ENCODE measurements around the gene ATG7.

ATG7 gene

DNA sequence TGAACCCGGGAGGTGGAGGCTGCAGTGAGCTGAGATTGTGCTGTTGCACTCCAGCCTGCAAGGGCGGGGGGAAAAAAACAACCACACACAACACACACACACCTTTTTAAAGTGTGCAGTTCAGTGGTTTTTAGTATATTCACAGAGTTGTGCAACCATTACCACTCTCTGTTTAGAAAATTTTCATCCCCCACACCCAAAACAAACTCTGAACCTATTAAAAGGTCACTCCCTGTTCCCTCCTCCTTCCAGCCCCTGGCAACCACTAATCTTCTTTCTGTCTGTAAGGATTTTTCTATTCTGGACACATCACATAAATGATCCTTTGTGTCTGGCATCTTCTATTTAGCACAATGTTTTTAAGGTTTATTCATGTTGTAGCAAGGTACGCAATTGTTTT, 159.1 kb downstream of the ATG7 start:
- TF ChIP-seq GABPA (IDR thresholded peaks at IDR 0.05; ENCODE audit: low read depth) (no peak), SPI1 (IDR thresholded peaks at IDR 0.05; ENCODE audit: borderline replicate concordance, low read depth) (no peak), POLR2AphosphoS5 (IDR thresholded peaks at IDR 0.05; ENCODE audit: low read depth) (no peak)
- no peak overlapping the region for H3K4me3 ChIP-seq (replicated peaks; ENCODE audit: insufficient read depth, low read length)
- no peaks in the 10 kb centered on the region for H3K27me3 ChIP-seq (ENCODE audit: insufficient read depth, poor library complexity, severe bottlenecking)
- no peak for DNase-seq (ENCODE audit: low read depth in 1 of 2, low spot score in 1 of 2)
- H3K27ac ChIP-seq (replicated peaks): no peak overlapping the region

- no peak for TF ChIP-seq POLR2AphosphoS5 (IDR thresholded peaks at IDR 0.05; ENCODE audit: low read depth)
- no peak for TF ChIP-seq CTCF (IDR thresholded peaks at IDR 0.05; ENCODE audit: insufficient read depth, low read length)
- no peak for TF ChIP-seq SPI1 (IDR thresholded peaks at IDR 0.05; ENCODE audit: borderline replicate concordance, low read depth)
- TF ChIP-seq GABPA (IDR thresholded peaks at IDR 0.05; ENCODE audit: low read depth): no peak
- no peak for TF ChIP-seq REST (IDR thresholded peaks at IDR 0.05; ENCODE audit: insufficient replicate concordance, low read depth)
- no peak for DNase-seq (ENCODE audit: low read depth in 1 of 2, low spot score in 1 of 2)
- no peak overlapping the region for H3K27ac ChIP-seq (replicated peaks)
- no peak overlapping the region for H3K4me3 ChIP-seq (replicated peaks; ENCODE audit: insufficient read depth, low read length)
- H3K27me3 ChIP-seq (ENCODE audit: insufficient read depth, poor library complexity, severe bottlenecking): no peaks in the 10 kb centered on the region
Observed at GRCh38 chr3:11434017-11434526, 161.9 kb downstream of the ATG7 start.

GRCh38 chr3:11434563-11435096, 162.4 kb downstream of the ATG7 start:
- TF ChIP-seq CTCF (IDR thresholded peaks at IDR 0.05; ENCODE audit: insufficient read depth, low read length) (no peak), REST (IDR thresholded peaks at IDR 0.05; ENCODE audit: insufficient replicate concordance, low read depth) (no peak), SPI1 (IDR thresholded peaks at IDR 0.05; ENCODE audit: borderline replicate concordance, low read depth) (no peak), GABPA (IDR thresholded peaks at IDR 0.05; ENCODE audit: low read depth) (no peak), POLR2AphosphoS5 (IDR thresholded peaks at IDR 0.05; ENCODE audit: low read depth) (no peak)
- no peak for DNase-seq (ENCODE audit: low read depth in 1 of 2, low spot score in 1 of 2)
- Histone ChIP-seq H3K27ac (replicated peaks) (no peak overlapping the region), H3K27me3 (ENCODE audit: insufficient read depth, poor library complexity, severe bottlenecking) (no peaks in the 10 kb centered on the region), H3K4me3 (replicated peaks; ENCODE audit: insufficient read depth, low read length) (no peak overlapping the region)

GRCh38 chr3:11435440-11436165, 163.4 kb downstream of the ATG7 start:
- Histone ChIP-seq H3K27me3 (ENCODE audit: insufficient read depth, poor library complexity, severe bottlenecking) (no peaks in the 10 kb centered on the region), H3K27ac (replicated peaks) (no peak overlapping the region), H3K4me3 (replicated peaks; ENCODE audit: insufficient read depth, low read length) (no peak overlapping the region)
- no peak for DNase-seq (ENCODE audit: low read depth in 1 of 2, low spot score in 1 of 2)
- TF ChIP-seq SPI1 (IDR thresholded peaks at IDR 0.05; ENCODE audit: borderline replicate concordance, low read depth) (no peak), GABPA (IDR thresholded peaks at IDR 0.05; ENCODE audit: low read depth) (no peak), CTCF (IDR thresholded peaks at IDR 0.05; ENCODE audit: insufficient read depth, low read length) (no peak), POLR2AphosphoS5 (IDR thresholded peaks at IDR 0.05; ENCODE audit: low read depth) (no peak), REST (IDR thresholded peaks at IDR 0.05; ENCODE audit: insufficient replicate concordance, low read depth) (no peak)

All from HL-60 (cell line).